PC-9 (cell line): ENCODE data around the gene UCP1.

Experiments used
- EZH2 ChIP-seq: fragments of 200-600 bp; sonication (generic); IDR thresholded peaks from 2 replicates; pipeline ENCODE4 v1.8.0; 2017; ENCODE audit warnings: antibody characterized with exemption, low read depth
- TF ChIP-seq, protein P1 (sequence below): fragments of 200-600 bp; sonication (generic); conservative IDR thresholded peaks from 2 replicates; pipeline ENCODE4 v1.6.1; 2017; ENCODE audit warnings: mixed run types, antibody characterized with exemption, mild to moderate bottlenecking, moderate library complexity

DNA sequence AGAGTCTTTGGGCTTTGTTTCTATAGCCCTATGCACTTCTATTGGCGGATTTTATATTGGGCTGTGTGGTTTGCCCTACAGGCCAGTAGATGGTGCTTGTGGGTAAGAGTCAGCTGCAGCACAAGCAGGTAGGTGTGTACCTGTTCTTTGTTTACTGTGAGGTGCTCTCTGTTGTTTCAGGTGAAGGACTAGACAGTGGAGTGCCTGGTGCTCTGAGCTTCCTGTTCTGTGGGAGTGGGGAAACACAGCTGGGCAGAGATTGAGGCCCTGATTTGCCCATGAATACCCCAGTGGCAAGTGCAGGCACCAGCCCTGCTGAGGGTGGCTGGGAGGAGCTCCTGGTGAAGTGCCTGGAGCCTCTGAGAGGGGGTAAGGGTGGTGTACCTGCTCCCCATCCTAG, 26.3 kb upstream of the UCP1 start:
- TF ChIP-seq, protein P1, sequence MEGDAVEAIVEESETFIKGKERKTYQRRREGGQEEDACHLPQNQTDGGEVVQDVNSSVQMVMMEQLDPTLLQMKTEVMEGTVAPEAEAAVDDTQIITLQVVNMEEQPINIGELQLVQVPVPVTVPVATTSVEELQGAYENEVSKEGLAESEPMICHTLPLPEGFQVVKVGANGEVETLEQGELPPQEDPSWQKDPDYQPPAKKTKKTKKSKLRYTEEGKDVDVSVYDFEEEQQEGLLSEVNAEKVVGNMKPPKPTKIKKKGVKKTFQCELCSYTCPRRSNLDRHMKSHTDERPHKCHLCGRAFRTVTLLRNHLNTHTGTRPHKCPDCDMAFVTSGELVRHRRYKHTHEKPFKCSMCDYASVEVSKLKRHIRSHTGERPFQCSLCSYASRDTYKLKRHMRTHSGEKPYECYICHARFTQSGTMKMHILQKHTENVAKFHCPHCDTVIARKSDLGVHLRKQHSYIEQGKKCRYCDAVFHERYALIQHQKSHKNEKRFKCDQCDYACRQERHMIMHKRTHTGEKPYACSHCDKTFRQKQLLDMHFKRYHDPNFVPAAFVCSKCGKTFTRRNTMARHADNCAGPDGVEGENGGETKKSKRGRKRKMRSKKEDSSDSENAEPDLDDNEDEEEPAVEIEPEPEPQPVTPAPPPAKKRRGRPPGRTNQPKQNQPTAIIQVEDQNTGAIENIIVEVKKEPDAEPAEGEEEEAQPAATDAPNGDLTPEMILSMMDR = peak; percentile 67
- TF ChIP-seq EZH2 = no peak
